GM12878 (cell line): ENCODE measurements around the gene SPIRE1. TPM values are rescaled to one million over a fixed set of nuclear protein-coding genes. Genes with fewer than 3 reads are reported as not detected.

Experiments used
- ASH2L ChIP-seq: fragments of 300-600, 200-600 bp; sonication (generic); IDR thresholded peaks from 2 replicates; pipeline ENCODE4 v1.6.1; 2017; ENCODE audit warnings: low read depth, mild to moderate bottlenecking, borderline replicate concordance
- CUX1 ChIP-seq: IDR thresholded peaks from 2 replicates; pipeline ENCODE4 v1.6.1; 2012; ENCODE audit warnings: improper control_type of control experiment, low read depth, low read length; ENCODE audit not compliant: insufficient replicate concordance
- ELK1 ChIP-seq: IDR thresholded peaks from 2 replicates; pipeline ENCODE4 v1.6.1; 2012; ENCODE audit warnings: low read depth, low read length, improper control_type of control experiment
- ETV6 ChIP-seq, 2 experiments: fragments of 450-650 bp in 1 of 2; IDR thresholded peaks in 1 of 2; conservative IDR thresholded peaks in 1 of 2; 2 replicates each; pipeline ENCODE4 v1.6.1; 2014; ENCODE audit warnings: antibody characterized with exemption in 1 of 2, borderline replicate concordance in 1 of 2, low read depth in 1 of 2, mild to moderate bottlenecking in 1 of 2, moderate library complexity in 1 of 2
- FOXK2 ChIP-seq: fragments of 450-650 bp; IDR thresholded peaks from 2 replicates; pipeline ENCODE4 v1.6.1; 2017; ENCODE audit warnings: mild to moderate bottlenecking, moderate library complexity
- MTA2 ChIP-seq: fragments of 450-650 bp; IDR thresholded peaks from 2 replicates; pipeline ENCODE4 v1.6.1; 2016; ENCODE audit warnings: low read depth, mild to moderate bottlenecking, moderate library complexity
- PML ChIP-seq: IDR thresholded peaks from 2 replicates; pipeline ENCODE4 v1.6.1; 2012; ENCODE audit warnings: low read length, inconsistent platforms
- POU2F2 ChIP-seq: IDR thresholded peaks from 3 replicates; pipeline ENCODE4 v1.6.1; 2011; ENCODE audit warnings: low read depth, mild to moderate bottlenecking, low read length, borderline replicate concordance
- RELB ChIP-seq: fragments of 450-650 bp; IDR thresholded peaks from 2 replicates; pipeline ENCODE4 v1.6.1; 2017; ENCODE audit warnings: low read depth, mild to moderate bottlenecking, moderate library complexity
- TARDBP ChIP-seq: IDR thresholded peaks from 2 replicates; pipeline ENCODE4 v1.6.1; 2016; ENCODE audit warnings: borderline replicate concordance
- ZBTB4 ChIP-seq: fragments of 450-650 bp; formaldehyde crosslinking; IDR thresholded peaks from 2 replicates; pipeline ENCODE4 v1.4.0; 2022; ENCODE audit warnings: mild to moderate bottlenecking, moderate library complexity
- polyA plus RNA-seq, 11 experiments: library from polyadenylated mRNA; depleted of rRNA in 4 of 11; unstranded in 6 of 11; stranded (reverse) in 5 of 11; fragments of >200 nt; fragmentation: Nextera tagmentation in 4 of 11; fragmentation: Illumina TruSeq in 1 of 11; extraction: Ambion mirVana in 4 of 11; extraction: Trizol in 1 of 11; gene quantifications; 1 replicate in 1 of 11; 2 replicates in 10 of 11; pipeline versions ENCODE4 v1.2.1 to v1.2.3, GENCODE V29; 2011 to 2016; ENCODE audit warnings: inconsistent platforms in 2 of 11, missing spikeins in 2 of 11, low read depth in 1 of 11
- total RNA-seq, 4 experiments: library from RNA; depleted of rRNA in 3 of 4; stranded (reverse); fragments of >200 nt in 3 of 4; fragmentation: Illumina TruSeq in 1 of 4; extraction: Trizol in 1 of 4; gene quantifications; 2 replicates each; pipeline versions ENCODE4 v1.2.1 to v1.2.3, GENCODE V29; 2013 to 2021

Gene SPIRE1
- total and polyA plus RNA-seq, 10 of the 15 experiments (the other 5 are each of a cell fraction or from before 2014, with no cell fraction given), result 0.18 to 9.2 (median 4.3) TPM

GRCh38 chr18:12476955-12477354 lies 181.0 kb downstream of the SPIRE1 start (continued):
- TF ChIP-seq ZBTB4 (CRISPR knock-in tag), result no peak
- no peak for TF ChIP-seq PML
- no peak for TF ChIP-seq MTA2
- no peak for TF ChIP-seq ELK1
- no peak for TF ChIP-seq CUX1
- no peak for TF ChIP-seq RELB
- no peak for TF ChIP-seq POU2F2
- no peak for TF ChIP-seq ETV6 (conservative IDR thresholded peaks at IDR 0.05 in 1 of 2, IDR thresholded peaks at IDR 0.05 in 1 of 2; ENCODE audit: borderline replicate concordance in 1 of 2, low read depth in 1 of 2)
- no peak for TF ChIP-seq FOXK2
- TF ChIP-seq TARDBP, result no peak
- TF ChIP-seq ASH2L, result no peak
- TF ChIP-seq, all 136 proteins: peak for 0
